Smooth muscle cell of the coronary artery (primary cell): ENCODE measurements around the gene HIPK1. TPM values are rescaled to one million over a fixed set of nuclear protein-coding genes. Genes with fewer than 3 reads are reported as not detected.

Source experiments
- total RNA-seq: library from RNA; depleted of rRNA; stranded (reverse); fragments of >200 nt; gene quantifications from 2 replicates; pipeline ENCODE4 v1.2.3, GENCODE V29; 2014; ENCODE audit warnings: low replicate concordance

HIPK1 gene
- 17.4 and 17.7 TPM in 2 replicates for total RNA-seq

DNA sequence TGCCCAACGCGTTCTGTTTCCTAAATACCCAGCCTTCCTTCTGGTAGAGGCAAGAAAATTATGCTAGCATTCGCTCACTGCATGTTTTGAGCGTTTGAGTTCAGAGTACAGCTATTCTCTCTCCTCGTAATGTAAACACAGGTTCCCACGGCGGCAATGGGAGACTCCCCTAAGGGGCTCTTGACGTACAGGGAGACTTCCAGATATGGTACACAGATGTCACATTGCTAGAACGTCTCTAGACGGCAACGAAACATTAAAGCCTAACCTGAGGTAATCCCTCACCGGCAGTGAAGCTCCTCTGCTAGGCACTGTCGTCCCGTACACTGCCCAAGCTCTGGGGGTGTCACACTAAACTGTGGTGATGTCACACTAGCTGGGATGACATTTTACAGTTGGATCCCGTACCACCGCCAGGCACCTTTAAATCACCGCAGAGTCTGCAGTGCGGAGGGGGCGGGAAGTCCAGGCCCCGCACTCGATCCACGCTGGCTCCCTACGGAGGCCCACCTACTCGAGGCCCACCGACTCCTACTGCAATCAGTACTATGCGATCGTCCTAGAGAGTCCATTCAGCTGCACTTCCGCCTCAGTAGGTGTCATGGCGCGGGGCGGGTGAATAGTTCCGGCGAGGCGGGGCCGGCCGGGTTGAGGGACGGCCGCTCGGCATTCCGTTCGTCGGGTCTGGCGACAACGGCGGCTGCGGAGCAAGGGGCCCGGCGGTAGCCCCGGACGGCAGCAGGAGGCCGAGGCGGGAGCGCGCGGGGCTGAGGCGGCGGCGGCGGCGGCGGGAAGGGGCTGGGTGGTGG, at the start of gene HIPK1:
TSS of gene HIPK1 (plus strand) at position 384 of the 809 bp plus-strand sequence.

DNA sequence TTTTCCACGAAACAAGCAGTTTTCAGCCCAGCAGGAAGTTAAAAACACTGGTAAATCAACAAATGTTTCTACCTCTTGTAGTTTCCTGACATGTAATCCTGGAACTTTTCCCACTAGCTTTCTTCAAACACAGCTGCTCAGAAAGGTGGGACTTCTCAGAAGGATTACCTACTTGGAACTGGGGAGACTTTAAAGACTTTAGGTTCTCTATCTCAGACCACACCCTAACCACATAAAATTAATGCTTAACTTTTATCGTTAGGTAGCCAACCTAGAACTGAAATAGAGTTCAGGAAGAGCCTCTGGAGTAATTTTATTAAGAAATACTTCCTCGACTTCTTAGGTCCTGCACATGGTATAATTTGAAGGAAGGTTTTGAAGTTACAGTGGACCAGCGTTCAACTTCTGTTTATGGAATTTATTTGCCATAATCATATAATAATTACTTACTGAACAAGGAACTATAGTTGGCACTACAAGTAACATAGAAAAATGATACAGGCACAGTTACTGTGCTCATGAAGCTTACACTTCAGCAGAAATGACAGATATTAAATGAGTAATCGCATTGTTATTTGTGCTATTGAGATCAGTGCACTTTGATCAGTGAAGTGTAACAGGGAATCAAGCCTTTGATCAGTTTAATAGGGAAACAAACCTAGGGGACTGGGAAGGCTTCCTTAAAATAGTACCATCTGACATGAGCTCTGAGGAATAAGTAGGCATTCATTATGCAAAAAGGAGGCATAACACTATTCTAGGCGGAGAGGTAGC, 41.5 kb upstream of the HIPK1 start, which contains the start of gene BCL2L15:
TSS of gene BCL2L15 (minus strand) at position 180 of the 774 bp plus-strand sequence. CDS start 206 bp downstream, outside the sequence.

DNA sequence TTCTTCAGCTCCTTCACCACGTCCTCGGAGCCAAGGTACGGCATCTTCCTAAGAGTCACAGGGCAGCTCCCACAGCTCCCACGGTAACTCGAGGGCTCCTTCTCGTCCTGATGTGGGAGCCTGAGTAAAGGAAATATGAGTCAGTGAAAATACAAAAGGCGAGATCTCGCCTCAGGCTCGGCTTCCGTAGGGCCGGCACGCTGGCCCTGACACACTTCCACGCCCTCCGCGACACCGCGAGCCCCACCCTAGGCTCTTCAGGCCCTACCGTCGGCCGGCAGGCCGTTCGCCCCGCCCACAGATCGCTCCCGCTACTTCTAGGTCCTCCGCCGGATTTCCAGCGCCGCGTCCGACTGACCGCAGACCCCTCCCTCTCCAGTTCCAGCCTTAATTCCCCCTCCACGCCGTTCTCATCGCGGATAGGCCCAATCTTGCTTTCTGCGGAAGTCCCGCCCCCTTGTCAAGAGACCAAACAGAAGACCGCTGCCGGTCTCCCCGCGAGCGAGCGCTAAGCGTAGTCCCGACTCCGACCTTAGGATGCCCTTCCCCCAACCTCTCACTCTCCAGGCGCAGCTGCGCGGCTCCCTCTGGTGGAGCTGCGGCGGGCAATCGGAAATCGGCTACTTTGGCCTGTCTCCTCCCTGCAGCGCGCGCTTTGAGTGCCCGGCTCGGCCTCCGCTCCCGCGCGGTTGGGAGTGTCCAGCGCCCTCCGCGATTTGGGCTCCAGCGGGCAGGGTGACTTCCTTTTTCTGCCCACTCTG, 24.3 kb upstream of the HIPK1 start, which contains the start of the genes AP4B1 and DCLRE1B:
TSS of gene AP4B1 (minus strand) at position 126 of the 761 bp plus-strand sequence. CDS start at position 44, 82 bp downstream.
TSS of gene DCLRE1B (plus strand) at position 653 of the 761 bp plus-strand sequence. CDS start 261 bp downstream, outside the sequence.

DNA sequence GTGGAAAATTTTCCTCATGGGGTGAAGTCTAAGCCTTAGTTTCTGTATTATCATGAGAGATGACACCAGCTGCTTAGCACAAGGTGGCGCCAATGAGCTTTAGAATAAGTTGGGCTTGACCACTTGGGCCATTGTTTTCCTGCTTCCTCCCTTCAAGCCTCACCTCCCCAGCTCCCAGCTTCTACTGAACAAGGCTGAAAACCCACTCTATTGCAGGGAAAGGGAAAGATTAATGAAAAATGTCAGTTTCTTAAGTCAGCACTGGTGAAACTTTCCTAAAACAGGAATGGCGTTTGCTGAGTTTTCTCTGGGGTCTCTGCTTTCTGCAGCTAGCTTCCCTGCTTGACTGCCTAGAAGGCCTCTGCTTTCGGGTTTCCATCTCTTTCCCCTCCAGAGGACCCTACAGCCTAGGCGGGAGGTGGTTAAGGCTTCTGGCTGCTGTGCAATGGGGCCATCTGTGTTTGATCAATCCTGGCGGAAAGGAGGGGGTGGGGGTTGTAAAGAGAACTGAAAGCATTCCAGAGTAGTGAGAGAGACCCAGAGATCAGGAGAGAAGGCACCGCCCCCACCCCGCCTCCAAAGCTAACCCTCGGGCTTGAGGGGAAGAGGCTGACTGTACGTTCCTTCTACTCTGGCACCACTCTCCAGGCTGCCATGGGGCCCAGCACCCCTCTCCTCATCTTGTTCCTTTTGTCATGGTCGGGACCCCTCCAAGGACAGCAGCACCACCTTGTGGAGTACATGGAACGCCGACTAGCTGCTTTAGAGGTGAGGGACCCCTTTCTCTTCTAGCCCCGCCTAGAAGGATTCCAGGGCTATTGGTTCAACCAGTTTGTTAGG, 50.0 kb downstream of the HIPK1 start, which contains the start of gene OLFML3:
TSS of gene OLFML3 (plus strand) at position 612 of the 840 bp plus-strand sequence. CDS start at position 655, 43 bp downstream.

Other genes starting within 250 kb of the HIPK1 start
- 16.4 and 26.1 TPM in 2 replicates for gene PHTF1, start 169.8 kb upstream of the HIPK1 start, total RNA-seq
- gene RSBN1, start 116.8 kb upstream of the HIPK1 start, total RNA-seq = 6.0 and 23.6 TPM in 2 replicates
- 0.08 and 1.9 TPM in 2 replicates for gene PTPN22, start 57.6 kb upstream of the HIPK1 start, total RNA-seq
- 0.08 TPM in 1 of 2 replicates, not detected in the other for gene BCL2L15, start 41.7 kb upstream of the HIPK1 start, total RNA-seq
- gene AP4B1, start 24.5 kb upstream of the HIPK1 start, total RNA-seq = 12.9 and 22.3 TPM in 2 replicates
- 0.82 and 1.4 TPM in 2 replicates for gene DCLRE1B, start 24.0 kb upstream of the HIPK1 start, total RNA-seq
- 22.5 and 80.3 TPM in 2 replicates for gene OLFML3, start 50.1 kb downstream of the HIPK1 start, total RNA-seq
- not detected in 2 replicates for gene SYT6, start 224.5 kb downstream of the HIPK1 start, total RNA-seq